Keratinocyte (primary cell): ENCODE results near the gene SMG6. TPM values are rescaled to one million over a fixed set of nuclear protein-coding genes. Genes with fewer than 3 reads are reported as not detected.

Source experiments
- DNase-seq: peaks from one replicate; pipeline ENCODE4 v3.0.0-alpha.2; 2011; ENCODE audit warnings: low read depth, missing footprints, low spot score
- FAIRE-seq: peaks from 2 replicates; lab custom pipeline; 2011; peaks lifted over from hg19 to GRCh38; lab: Jason Lieb, UNC
- H2AFZ ChIP-seq: 2 replicates; pipeline ENCODE4 v1.6.0; 2012; ENCODE audit warnings: low read length, control low read depth, inconsistent platforms; ENCODE audit not compliant: control insufficient read depth
- H3K27ac ChIP-seq: 2 replicates; pipeline ENCODE4 v1.5.1; 2011; ENCODE audit warnings: low read length; ENCODE audit not compliant: control insufficient read depth, insufficient read depth
- H3K27me3 ChIP-seq: 3 replicates; pipeline ENCODE4 v1.6.0; 2011; ENCODE audit warnings: low read length; ENCODE audit not compliant: control insufficient read depth, insufficient read depth; ENCODE audit errors: extremely low read depth
- H3K36me3 ChIP-seq, 2 experiments: 2 replicates in 1 of 2; 3 replicates in 1 of 2; pipeline ENCODE4 v1.5.1; 2011; ENCODE audit warnings: low read length in 2 of 2, mild to moderate bottlenecking in 1 of 2; ENCODE audit not compliant: control insufficient read depth in 2 of 2, insufficient read depth in 2 of 2; ENCODE audit errors: extremely low read depth in 1 of 2
- H3K4me1 ChIP-seq: 3 replicates; pipeline ENCODE4 v1.5.1; 2011; ENCODE audit warnings: low read length; ENCODE audit not compliant: control insufficient read depth, insufficient read depth; ENCODE audit errors: extremely low read depth
- H3K4me2 ChIP-seq: 3 replicates; pipeline ENCODE4 v1.6.0; 2011; ENCODE audit warnings: low read depth, low read length; ENCODE audit not compliant: control insufficient read depth, insufficient read depth; ENCODE audit errors: extremely low read depth
- H3K4me3 ChIP-seq, 3 experiments: fragments of 200-600 bp in 1 of 3; sonication (generic) in 1 of 3; 2 replicates in 2 of 3; 3 replicates in 1 of 3; pipeline ENCODE4 v1.5.1; 2011 to 2016; ENCODE audit warnings: low read length in 3 of 3, mild to moderate bottlenecking in 3 of 3, control low read depth in 2 of 3, inconsistent platforms in 1 of 3, low read depth in 1 of 3, mixed read lengths in 1 of 3, mixed run types in 1 of 3, moderate library complexity in 1 of 3; ENCODE audit not compliant: control insufficient read depth in 2 of 3, insufficient read depth in 2 of 3; ENCODE audit errors: extremely low read depth in 1 of 3
- H3K79me2 ChIP-seq: 2 replicates; pipeline ENCODE4 v1.6.0; 2012; ENCODE audit warnings: low read length; ENCODE audit not compliant: control insufficient read depth, insufficient read depth
- H3K9ac ChIP-seq: 3 replicates; pipeline ENCODE4 v1.6.0; 2011; ENCODE audit warnings: low read length; ENCODE audit not compliant: control insufficient read depth, insufficient read depth; ENCODE audit errors: extremely low read depth
- H3K9me1 ChIP-seq: 3 replicates; pipeline ENCODE4 v1.6.0; 2011; ENCODE audit warnings: low read length; ENCODE audit not compliant: control insufficient read depth, insufficient read depth; ENCODE audit errors: extremely low read depth
- H3K9me3 ChIP-seq: 2 replicates; pipeline ENCODE4 v1.5.1; 2012; ENCODE audit warnings: low read depth, low read length; ENCODE audit not compliant: control insufficient read depth
- H4K20me1 ChIP-seq: 3 replicates; pipeline ENCODE4 v1.6.0; 2011; ENCODE audit warnings: low read length; ENCODE audit not compliant: control insufficient read depth, insufficient read depth; ENCODE audit errors: extremely low read depth
- EZH2 ChIP-seq: IDR thresholded peaks from one replicate; pipeline ENCODE4 v1.6.1; 2012; ENCODE audit warnings: inconsistent platforms, mild to moderate bottlenecking, low read length, moderate library complexity
- dilution Hi-C: fragments of 300-500 bp; cut with MboI; formaldehyde crosslinking; loops from one replicate; pipeline ENCODE4 v1.7.0; 2020; ENCODE audit warnings: low sequenced_read_pairs; ENCODE audit not compliant: extremely low pct_ligation_motif_present
- polyA plus RNA-seq, 5 experiments: library from polyadenylated mRNA; depleted of rRNA in 3 of 5; stranded (reverse) in 3 of 5; stranded (forward) in 1 of 5; unstranded in 1 of 5; fragments of >200 nt; gene quantifications; 1 replicate in 1 of 5; 2 replicates in 3 of 5; 3 replicates in 1 of 5; pipeline versions ENCODE4 v1.2.1 to v1.2.3, GENCODE V29; 2011 to 2012; ENCODE audit warnings: missing spikeins in 2 of 5, low read depth in 1 of 5, low replicate concordance in 1 of 5
- TF ChIP-seq, protein P1 (sequence below), 3 experiments: IDR thresholded peaks in 1 of 3; conservative IDR thresholded peaks in 1 of 3; optimal IDR thresholded peaks in 1 of 3; 2 replicates in 2 of 3; 3 replicates in 1 of 3; pipeline versions ENCODE3 to v1.5.1; 2011; ENCODE audit warnings: low read length in 3 of 3, mild to moderate bottlenecking in 3 of 3, moderate library complexity in 2 of 3, control low read depth in 1 of 3, inconsistent platforms in 1 of 3; ENCODE audit not compliant: insufficient read depth in 2 of 3; ENCODE audit errors: extremely low read depth in 1 of 3

The SMG6 gene
- polyA plus RNA-seq, 1 donor (not counting 4 experiments of a cell fraction or from before 2014, with no cell fraction given): 3.6 TPM

DNA sequence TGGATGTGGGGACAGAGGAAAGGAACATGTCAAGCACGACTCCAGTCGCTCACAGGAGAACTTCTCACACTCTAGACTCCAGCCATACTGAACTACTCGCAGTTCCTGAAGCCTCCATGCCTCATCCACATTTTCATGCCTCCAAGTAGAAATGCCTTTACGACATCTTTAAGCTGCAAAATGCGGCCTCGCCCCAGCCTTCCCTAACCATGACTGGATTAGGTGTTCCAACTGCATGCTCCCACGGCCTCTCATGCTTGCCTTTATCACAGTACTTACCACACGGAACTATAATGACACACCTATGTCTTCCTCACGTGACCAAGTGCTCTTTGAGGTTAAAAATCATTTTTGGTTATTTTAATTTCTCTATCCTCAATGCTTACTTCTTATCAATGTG is 23.9 kb downstream of the SMG6 start:
- Histone ChIP-seq H3K9ac (no peak overlapping the region), H3K79me2 (no peaks in the 10 kb centered on the region), H3K4me1 (no peaks in the 10 kb centered on the region), H3K4me2 (no peak overlapping the region), H4K20me1 (no peaks in the 10 kb centered on the region), H3K27ac (no peak overlapping the region), H3K36me3 (peaks cover 14 to 27% of the 10 kb centered on the region in 2 experiments), H3K27me3 (no peaks in the 10 kb centered on the region), H3K9me3 (no peaks in the 10 kb centered on the region), H3K4me3 (no peak overlapping the region), H2AFZ (no peak overlapping the region), H3K9me1 (no peaks in the 10 kb centered on the region)
- dilution Hi-C loops: no loop called here
- TF ChIP-seq, protein P1, sequence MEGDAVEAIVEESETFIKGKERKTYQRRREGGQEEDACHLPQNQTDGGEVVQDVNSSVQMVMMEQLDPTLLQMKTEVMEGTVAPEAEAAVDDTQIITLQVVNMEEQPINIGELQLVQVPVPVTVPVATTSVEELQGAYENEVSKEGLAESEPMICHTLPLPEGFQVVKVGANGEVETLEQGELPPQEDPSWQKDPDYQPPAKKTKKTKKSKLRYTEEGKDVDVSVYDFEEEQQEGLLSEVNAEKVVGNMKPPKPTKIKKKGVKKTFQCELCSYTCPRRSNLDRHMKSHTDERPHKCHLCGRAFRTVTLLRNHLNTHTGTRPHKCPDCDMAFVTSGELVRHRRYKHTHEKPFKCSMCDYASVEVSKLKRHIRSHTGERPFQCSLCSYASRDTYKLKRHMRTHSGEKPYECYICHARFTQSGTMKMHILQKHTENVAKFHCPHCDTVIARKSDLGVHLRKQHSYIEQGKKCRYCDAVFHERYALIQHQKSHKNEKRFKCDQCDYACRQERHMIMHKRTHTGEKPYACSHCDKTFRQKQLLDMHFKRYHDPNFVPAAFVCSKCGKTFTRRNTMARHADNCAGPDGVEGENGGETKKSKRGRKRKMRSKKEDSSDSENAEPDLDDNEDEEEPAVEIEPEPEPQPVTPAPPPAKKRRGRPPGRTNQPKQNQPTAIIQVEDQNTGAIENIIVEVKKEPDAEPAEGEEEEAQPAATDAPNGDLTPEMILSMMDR (optimal IDR thresholded peaks at IDR 0.05 in 1 of 3, IDR thresholded peaks at IDR 0.05 in 1 of 3, conservative IDR thresholded peaks at IDR 0.05 in 1 of 3; ENCODE audit: extremely low read depth in 1 of 3, insufficient read depth in 2 of 3, low read length in 3 of 3): no peak
- TF ChIP-seq EZH2: no peak
- no peak for DNase-seq
- no peak for FAIRE-seq

DNA sequence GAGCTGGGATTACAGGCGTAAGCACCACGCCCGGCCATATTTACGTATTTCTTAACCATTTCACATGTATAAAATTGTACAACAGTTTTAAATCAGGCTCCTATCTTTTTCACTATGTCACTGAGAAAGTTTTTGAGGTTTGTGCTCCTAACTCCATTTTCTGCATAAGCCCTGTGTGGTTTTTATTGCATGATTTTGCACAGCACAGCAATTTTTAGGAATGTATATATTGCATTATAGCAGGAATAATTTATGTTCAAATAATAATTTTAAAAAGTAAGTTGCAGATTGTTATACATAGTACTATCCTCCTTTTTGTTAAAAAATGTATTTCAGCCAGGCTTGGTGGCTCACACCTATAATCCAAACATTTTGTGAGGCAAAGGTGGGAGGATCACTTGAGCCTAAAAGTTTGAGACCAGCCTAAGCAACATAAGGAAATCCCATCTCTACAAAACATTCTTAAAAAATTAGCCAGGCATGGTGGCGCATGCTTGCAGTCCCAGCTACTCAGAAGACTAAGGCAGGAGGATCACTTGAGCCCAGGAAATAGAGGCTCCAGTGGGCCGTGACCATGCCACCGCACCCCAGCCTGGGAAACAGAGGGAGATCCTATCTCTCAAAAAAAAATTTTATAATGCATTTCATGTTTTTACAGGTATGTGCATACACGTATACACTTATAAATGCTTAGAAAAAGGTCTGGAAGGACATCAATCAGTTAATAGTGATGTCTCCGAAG is 26.0 kb downstream of the SMG6 start:
- TF ChIP-seq, protein P1 (optimal IDR thresholded peaks at IDR 0.05 in 1 of 3, IDR thresholded peaks at IDR 0.05 in 1 of 3, conservative IDR thresholded peaks at IDR 0.05 in 1 of 3; ENCODE audit: extremely low read depth in 1 of 3, insufficient read depth in 2 of 3, low read length in 3 of 3): no peak
- no peak for TF ChIP-seq EZH2
- no peaks in the 10 kb centered on the region for H3K79me2 ChIP-seq
- H3K36me3 ChIP-seq: peaks cover 14 to 23% of the 10 kb centered on the region in 2 experiments
- no peaks in the 10 kb centered on the region for H3K9me3 ChIP-seq
- no peak overlapping the region for H2AFZ ChIP-seq
- no peak for FAIRE-seq
- no peaks in the 10 kb centered on the region for H3K4me1 ChIP-seq
- no peaks in the 10 kb centered on the region for H4K20me1 ChIP-seq
- no peaks in the 10 kb centered on the region for H3K9me1 ChIP-seq
- no peak overlapping the region for H3K4me2 ChIP-seq
- dilution Hi-C loops: no loop called here
- no peak overlapping the region for H3K9ac ChIP-seq
- H3K27me3 ChIP-seq: no peaks in the 10 kb centered on the region
- no peak overlapping the region for H3K27ac ChIP-seq
- no peak overlapping the region for H3K4me3 ChIP-seq
- DNase-seq: no peak
